Measurements from ENCODE around the gene CDC42BPG.
"Not testable (repeated sequence)": the region's sequence is repeated elsewhere in the genome, so short reads cannot be mapped to it uniquely, and the experiment has no call there.

Gene CDC42BPG

GRCh38 chr11:64834031-64834722, 10.3 kb downstream of the CDC42BPG start:
- DNase-seq = no peak

GRCh38 chr11:64833509-64833908, 10.9 kb downstream of the CDC42BPG start:
- DNase-seq = no peak

- no peak for DNase-seq
Observed at GRCh38 chr11:64833198-64833502, 11.3 kb downstream of the CDC42BPG start.

GRCh38 chr11:64832467-64833197, 11.8 kb downstream of the CDC42BPG start:
- DNase-seq = no peak

GRCh38 chr11:64831411-64831891, 13.0 kb downstream of the CDC42BPG start:
- peak in 2 of 3 experiments; percentile 52 to 75 for DNase-seq

- DNase-seq = no peak
Observed at GRCh38 chr11:64829536-64830251, 14.8 kb downstream of the CDC42BPG start.

- DNase-seq = no peak
Observed at GRCh38 chr11:64827451-64827839, 17.0 kb downstream of the CDC42BPG start.

- DNase-seq = no peak
Observed at GRCh38 chr11:64826578-64827450, 17.6 kb downstream of the CDC42BPG start.

- DNase-seq = no peak
Observed at GRCh38 chr11:64826062-64826461, 18.4 kb downstream of the CDC42BPG start.

- DNase-seq = no peak
Observed at GRCh38 chr11:64823568-64824119, 20.8 kb downstream of the CDC42BPG start.

GRCh38 chr11:64817476-64817875, 27.0 kb downstream of the CDC42BPG start:
- no peak for DNase-seq

GRCh38 chr11:64815433-64815832, 29.0 kb downstream of the CDC42BPG start:
- not testable (repeated sequence) for DNase-seq

- no peak for DNase-seq
Observed at GRCh38 chr11:64814712-64815187, 29.7 kb downstream of the CDC42BPG start.

- no peak for DNase-seq
Observed at GRCh38 chr11:64813826-64814225, 30.6 kb downstream of the CDC42BPG start.

GRCh38 chr11:64810891-64811272, 33.6 kb downstream of the CDC42BPG start:
- peak in 1 of 3 experiments; percentile 40 for DNase-seq

- peak; percentile 95 to 99 (median 98) for DNase-seq
Observed at GRCh38 chr11:64810271-64810890, 34.1 kb downstream of the CDC42BPG start, which contains the start of gene MEN1. Gene MEN1 (minus strand): TSS chr11:64810551. CDS start chr11:64810109, 442 bp downstream.

- peak; percentile 37 to 65 (median 63) for DNase-seq
Observed at GRCh38 chr11:64809781-64810241, 34.6 kb downstream of the CDC42BPG start.

GRCh38 chr11:64805481-64805880, 39.0 kb downstream of the CDC42BPG start:
- no peak for DNase-seq

GRCh38 chr11:64804346-64805210, 39.9 kb downstream of the CDC42BPG start:
- no peak for DNase-seq

- DNase-seq = peak in 1 of 3 experiments; percentile 62
Observed at GRCh38 chr11:64803846-64804345, 40.6 kb downstream of the CDC42BPG start.

All from NCI-H1417 (cell line).